C4-2B (cell line): ENCODE measurements around the gene TMEM235.

Source experiments
- H3K27ac ChIP-seq: fragments of 450-650 bp; 2 replicates; pipeline ENCODE4 v1.5.1; 2017
- ZFX ChIP-seq: fragments of 450-650 bp; IDR thresholded peaks from 2 replicates; pipeline ENCODE4 v1.6.1; 2017
- TF ChIP-seq, protein P1 (sequence below): fragments of 450-650 bp; conservative IDR thresholded peaks from 2 replicates; pipeline ENCODE4 v1.5.1; 2017; ENCODE audit warnings: mild to moderate bottlenecking

The TMEM235 gene

DNA sequence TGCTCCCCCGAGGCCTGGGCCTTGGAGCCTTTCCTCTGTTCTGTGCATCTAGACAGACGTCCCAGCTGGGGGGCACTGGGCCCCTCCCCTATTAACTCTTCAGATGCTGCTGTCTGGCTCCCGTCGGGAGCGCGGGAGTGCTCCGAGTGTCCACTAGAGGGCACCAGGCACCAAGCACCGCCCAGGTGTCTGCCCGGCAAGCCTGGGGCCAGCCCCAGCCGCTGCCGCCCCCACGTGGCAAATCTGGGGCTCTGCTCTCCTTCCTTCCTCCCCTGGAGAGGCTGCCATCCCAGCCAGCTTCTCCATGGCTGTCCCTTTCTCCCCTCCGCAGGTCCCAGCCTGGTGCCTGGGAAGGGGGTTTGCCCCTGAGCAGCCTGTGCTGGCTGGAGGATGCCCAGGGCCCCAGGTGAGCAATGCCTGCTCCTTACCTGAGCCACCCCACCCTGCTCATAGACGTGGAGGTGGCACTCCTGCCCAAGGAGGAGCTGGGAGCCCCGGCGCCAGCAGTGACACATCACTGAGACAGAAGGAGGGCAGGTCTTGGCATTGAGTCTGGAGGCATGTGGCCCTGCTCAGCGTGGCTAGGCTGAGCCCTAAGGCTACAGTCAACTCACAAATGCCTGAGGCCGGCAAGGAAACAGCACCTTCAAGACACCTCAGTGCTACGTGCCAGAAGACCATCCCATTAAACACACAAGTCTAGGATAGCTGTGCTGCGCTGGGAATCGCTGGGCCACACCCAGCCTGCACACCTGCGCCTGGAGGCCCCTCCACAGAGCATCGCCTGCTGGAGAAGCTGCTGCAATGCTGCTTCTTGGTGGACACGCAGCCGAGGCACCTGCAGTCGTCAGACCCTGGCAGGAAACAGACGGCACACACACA lies 19.7 kb downstream of the TMEM235 start:
- H3K27ac ChIP-seq = no peak overlapping the region
- TF ChIP-seq ZFX = no peak
- TF ChIP-seq, protein P1, sequence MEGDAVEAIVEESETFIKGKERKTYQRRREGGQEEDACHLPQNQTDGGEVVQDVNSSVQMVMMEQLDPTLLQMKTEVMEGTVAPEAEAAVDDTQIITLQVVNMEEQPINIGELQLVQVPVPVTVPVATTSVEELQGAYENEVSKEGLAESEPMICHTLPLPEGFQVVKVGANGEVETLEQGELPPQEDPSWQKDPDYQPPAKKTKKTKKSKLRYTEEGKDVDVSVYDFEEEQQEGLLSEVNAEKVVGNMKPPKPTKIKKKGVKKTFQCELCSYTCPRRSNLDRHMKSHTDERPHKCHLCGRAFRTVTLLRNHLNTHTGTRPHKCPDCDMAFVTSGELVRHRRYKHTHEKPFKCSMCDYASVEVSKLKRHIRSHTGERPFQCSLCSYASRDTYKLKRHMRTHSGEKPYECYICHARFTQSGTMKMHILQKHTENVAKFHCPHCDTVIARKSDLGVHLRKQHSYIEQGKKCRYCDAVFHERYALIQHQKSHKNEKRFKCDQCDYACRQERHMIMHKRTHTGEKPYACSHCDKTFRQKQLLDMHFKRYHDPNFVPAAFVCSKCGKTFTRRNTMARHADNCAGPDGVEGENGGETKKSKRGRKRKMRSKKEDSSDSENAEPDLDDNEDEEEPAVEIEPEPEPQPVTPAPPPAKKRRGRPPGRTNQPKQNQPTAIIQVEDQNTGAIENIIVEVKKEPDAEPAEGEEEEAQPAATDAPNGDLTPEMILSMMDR = peak; percentile 100

DNA sequence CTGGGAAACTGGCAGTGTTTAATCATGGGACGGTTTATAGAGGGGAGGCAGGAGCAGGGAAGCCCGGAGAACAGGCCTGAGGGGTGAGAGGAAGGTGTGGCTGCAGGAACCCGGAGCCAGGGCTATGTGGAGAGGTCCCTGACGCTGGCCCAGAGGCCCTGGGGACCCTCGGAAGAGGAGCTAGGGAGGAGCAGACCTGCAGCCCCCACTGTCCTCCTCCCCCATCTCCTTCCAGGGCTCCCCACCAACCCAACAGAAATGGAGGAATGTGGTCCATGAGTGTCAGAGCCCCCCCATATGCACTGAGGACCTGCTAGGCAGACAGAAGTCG lies 20.3 kb downstream of the TMEM235 start:
- no peak overlapping the region for H3K27ac ChIP-seq
- TF ChIP-seq, protein P1 = no peak
- TF ChIP-seq ZFX = no peak

DNA sequence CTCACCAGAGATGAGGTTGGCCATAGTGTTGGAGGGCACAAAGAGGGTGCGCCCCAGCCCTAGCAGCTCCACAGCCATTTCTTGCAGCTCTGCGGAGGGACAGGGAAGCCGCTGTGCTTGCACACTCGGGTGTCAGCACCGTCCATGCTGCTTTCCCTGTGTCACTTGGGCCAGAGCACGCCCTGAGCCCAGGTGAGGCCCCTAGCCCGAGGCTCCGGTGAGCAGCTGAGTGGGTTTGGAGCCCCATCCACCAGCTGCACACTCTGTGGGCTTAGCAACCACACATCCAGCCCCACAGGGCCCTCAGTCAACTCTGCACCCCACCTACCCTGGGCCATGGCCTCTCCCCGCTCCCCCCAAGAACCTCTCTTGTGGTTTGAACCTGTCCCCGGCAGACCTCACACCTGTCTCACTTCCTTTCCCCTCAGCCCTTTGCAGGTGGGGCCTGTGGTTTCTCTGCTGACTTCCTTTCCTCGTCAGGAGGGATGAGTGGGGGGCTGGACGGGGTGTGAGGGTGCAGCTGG lies 20.7 kb downstream of the TMEM235 start:
- H3K27ac ChIP-seq = no peak overlapping the region
- TF ChIP-seq ZFX = no peak
- TF ChIP-seq, protein P1 = no peak

DNA sequence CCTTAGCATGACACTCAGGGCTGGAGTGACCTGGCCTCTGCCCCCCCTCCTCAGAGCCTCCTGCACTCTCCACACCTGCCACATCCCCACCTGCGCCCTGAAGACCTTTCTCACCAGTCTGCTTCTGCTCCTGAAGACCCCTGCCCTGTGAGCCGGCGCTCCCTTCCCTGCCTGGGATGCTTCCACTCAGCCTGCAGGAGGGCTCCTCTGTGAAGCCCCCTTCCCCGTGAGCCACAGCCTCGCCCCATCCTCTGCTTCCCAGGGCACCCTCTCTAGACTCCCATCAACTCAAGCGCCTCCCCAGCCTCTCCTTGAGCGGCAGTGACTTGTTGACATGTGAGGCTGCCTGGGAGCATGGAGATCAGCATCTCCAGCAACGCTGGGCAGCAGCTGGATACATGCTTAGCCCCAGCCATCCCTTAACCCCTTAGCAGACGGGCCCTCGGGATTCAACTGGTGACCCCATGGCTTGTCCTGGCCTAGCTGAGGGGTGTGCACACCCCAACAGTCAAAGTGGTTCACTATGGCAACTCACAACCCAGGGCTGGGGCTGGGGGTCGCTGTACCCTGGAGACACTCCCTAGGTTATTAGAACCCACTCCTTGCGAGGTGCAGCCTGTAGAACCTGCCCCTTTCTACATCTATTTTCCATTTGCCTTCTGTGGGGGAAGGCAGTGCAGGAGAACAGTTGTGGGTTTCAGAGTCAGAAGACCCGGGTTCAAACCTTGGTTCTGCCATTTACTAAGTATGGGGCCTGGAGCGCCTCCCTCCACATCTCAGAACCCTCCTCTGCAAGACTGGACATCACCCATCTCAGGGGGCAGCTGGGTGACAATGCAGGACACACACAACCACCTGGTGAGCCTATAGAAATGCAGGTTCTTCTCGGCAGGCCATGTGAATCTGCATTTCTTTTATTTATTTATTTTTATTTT lies 21.5 kb downstream of the TMEM235 start:
- TF ChIP-seq, protein P1 = no peak
- no peak for TF ChIP-seq ZFX
- H3K27ac ChIP-seq = no peak overlapping the region

DNA sequence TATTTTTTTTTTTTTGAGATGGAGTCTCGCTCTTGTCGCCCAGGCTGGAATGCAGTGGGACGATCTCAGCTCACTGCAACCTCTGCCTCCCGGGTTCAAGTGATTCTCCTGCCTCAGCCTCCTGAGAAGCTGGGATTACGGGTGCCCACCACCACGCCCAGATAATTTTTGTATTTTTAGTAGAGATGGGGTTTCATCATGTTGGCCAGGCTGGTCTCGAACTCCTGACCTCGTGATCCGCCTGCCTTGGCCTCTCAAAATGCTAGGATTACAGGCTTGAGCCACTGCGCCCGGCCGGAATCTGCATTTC lies 22.2 kb downstream of the TMEM235 start:
- peak overlapping the region; percentile 92 for H3K27ac ChIP-seq

DNA sequence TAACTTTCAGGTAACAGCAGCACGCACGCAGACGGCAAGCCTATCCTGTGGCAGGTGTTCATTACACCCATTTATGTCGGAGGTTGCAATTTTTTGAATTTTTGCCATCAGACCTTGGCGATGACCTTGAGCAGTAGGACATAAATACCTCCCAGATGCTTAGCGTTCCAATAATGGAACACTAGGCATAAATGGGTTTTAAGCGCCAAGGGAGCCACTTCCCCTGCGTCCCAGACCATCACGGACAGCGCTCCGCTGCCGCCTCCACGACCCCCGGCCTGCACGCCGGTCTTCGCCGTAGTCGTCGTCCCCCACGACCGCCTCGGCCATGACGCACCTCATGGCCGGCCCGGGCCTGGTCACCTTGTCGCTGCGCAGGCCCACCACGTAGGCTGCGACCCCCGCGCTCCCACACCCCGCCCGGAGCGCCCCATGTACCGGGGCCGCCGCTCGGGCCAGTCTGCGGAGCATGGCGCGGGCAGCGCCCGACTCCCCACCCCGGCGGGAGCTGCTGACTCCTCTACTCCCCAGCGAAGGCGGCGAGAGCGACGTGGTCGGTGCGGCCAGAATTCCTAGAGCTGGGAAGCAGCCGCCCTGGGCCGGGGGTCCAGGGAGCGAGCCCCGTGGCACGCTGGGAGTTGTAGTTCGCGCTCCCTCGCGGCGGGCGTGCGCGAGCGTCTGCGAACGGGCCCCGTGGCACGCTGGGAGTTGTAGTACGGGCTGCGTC lies 22.7 kb downstream of the TMEM235 start:
- TF ChIP-seq, protein P1 = no peak
- TF ChIP-seq ZFX = peak; percentile 92; the same call in 1 of the 2 replicates
- peak overlapping the region; percentile 92 for H3K27ac ChIP-seq

DNA sequence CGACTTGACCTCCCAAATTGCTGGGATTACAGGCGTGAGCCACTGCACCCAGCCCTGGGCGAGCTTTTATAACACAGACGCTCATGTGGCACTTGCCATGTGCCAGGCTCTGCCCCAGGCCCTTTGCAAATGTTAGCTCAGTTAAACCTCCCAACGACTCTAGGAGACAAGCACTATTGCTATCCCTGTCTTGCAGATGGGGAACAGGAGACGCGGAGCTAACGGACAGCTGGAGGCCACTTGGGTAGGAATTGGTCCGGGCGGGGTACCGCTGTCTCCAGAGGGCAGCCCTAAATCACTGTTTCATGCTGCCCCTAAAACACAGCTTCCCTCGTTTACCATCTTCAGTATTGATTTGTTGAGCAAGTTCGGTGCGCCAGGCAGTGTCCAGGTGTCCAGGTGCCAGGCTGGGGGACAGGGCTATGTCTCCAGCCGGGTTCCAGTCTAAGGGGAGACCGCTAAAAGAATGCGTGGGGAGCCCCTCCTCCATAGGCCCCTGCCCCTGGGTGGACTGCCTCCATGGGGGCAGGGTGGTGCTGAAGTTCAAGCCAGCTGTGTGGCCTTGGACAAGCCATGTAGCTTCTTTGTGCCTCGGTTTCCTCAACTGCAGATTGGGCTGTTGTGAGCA lies 23.7 kb downstream of the TMEM235 start:
- H3K27ac ChIP-seq = no peak overlapping the region
- no peak for TF ChIP-seq ZFX
- TF ChIP-seq, protein P1 = no peak
